NCI-H69 (cell line): ENCODE data around the gene SLC22A23.

Experiments
- DNase-seq: peaks from one replicate; lab custom pipeline; 2025; lab: John Stamatoyannopoulos, UW

Gene SLC22A23

GRCh38 chr6:3369985-3370360 lies 86.9 kb downstream of the SLC22A23 start:
- no peak for DNase-seq

- DNase-seq = no peak
Measured at GRCh38 chr6:3368685-3369084, 88.2 kb downstream of the SLC22A23 start.

GRCh38 chr6:3367630-3368029 lies 89.2 kb downstream of the SLC22A23 start:
- DNase-seq = no peak

GRCh38 chr6:3366596-3367413 lies 90.0 kb downstream of the SLC22A23 start:
- peak; percentile 81 for DNase-seq

- peak; percentile 42 for DNase-seq
Measured at GRCh38 chr6:3364391-3364790, 92.5 kb downstream of the SLC22A23 start.

GRCh38 chr6:3363296-3364025 lies 93.4 kb downstream of the SLC22A23 start:
- peak; percentile 93 for DNase-seq

GRCh38 chr6:3361312-3362037 lies 95.4 kb downstream of the SLC22A23 start:
- DNase-seq = no peak

GRCh38 chr6:3360727-3361045 lies 96.2 kb downstream of the SLC22A23 start:
- DNase-seq = no peak

- DNase-seq = no peak
Measured at GRCh38 chr6:3359973-3360726, 96.7 kb downstream of the SLC22A23 start.

GRCh38 chr6:3359101-3359752 lies 97.6 kb downstream of the SLC22A23 start:
- peak; percentile 52 for DNase-seq

- no peak for DNase-seq
Measured at GRCh38 chr6:3358413-3359100, 98.3 kb downstream of the SLC22A23 start.

- DNase-seq = no peak
Measured at GRCh38 chr6:3357678-3358077, 99.2 kb downstream of the SLC22A23 start.

- DNase-seq = peak; percentile 31
Measured at GRCh38 chr6:3356824-3357420, 99.9 kb downstream of the SLC22A23 start.

- peak; percentile 86 for DNase-seq
Measured at GRCh38 chr6:3356056-3356823, 100.6 kb downstream of the SLC22A23 start.

GRCh38 chr6:3355358-3356055 lies 101.3 kb downstream of the SLC22A23 start:
- DNase-seq = no peak

GRCh38 chr6:3355011-3355357 lies 101.9 kb downstream of the SLC22A23 start:
- no peak for DNase-seq

- DNase-seq = no peak
Measured at GRCh38 chr6:3353939-3354338, 102.9 kb downstream of the SLC22A23 start.

- DNase-seq = peak; percentile 62
Measured at GRCh38 chr6:3353213-3353903, 103.5 kb downstream of the SLC22A23 start.

GRCh38 chr6:3352678-3353077 lies 104.2 kb downstream of the SLC22A23 start:
- no peak for DNase-seq
